Adrenal gland (tissue), 12 donors: Measurements from ENCODE around the gene KRTAP5-11. TPM values are rescaled to one million over a fixed set of nuclear protein-coding genes. Genes with fewer than 3 reads are reported as not detected.
"Not testable (repeated sequence)": the region's sequence is repeated elsewhere in the genome, so short reads cannot be mapped to it uniquely, and the experiment has no call there.

ENCODE experiments used
- DNase-seq, 7 donors: peaks; one replicate each; pipeline ENCODE4 v3.0.0-alpha.2; 2019 to 2020
- H3K27ac ChIP-seq, 5 donors: fragments of 200-600 bp; sonication (generic) in 4 of 5; 1 replicate in 3 of 5; 2 replicates in 2 of 5; pipeline versions ENCODE4 v1.5.1 to v1.8.0; 2016 to 2020; ENCODE audit warnings: mild to moderate bottlenecking in 1 of 5
- H3K27me3 ChIP-seq: fragments of 200-600 bp; 2 replicates; pipeline ENCODE4 v1.8.0; 2021
- H3K36me3 ChIP-seq, 2 donors: fragments of 200-600 bp; replicated peaks in 1 of 2; 1 replicate in 1 of 2; 2 replicates in 1 of 2; pipeline versions ENCODE4 v1.5.1 to v1.8.0; 2018 to 2022
- H3K4me1 ChIP-seq, 2 donors: fragments of 200-600 bp; replicated peaks in 1 of 2; 1 replicate in 1 of 2; 2 replicates in 1 of 2; pipeline versions ENCODE4 v1.5.1 to v1.8.0; 2018 to 2021
- H3K4me3 ChIP-seq, 4 donors: fragments of 200-600 bp; sonication (generic) in 3 of 4; one replicate each; pipeline ENCODE4 v1.5.1; 2016 to 2018
- H3K9me3 ChIP-seq, 3 donors: fragments of 200-600 bp; sonication (generic) in 1 of 3; replicated peaks in 1 of 3; 1 replicate in 2 of 3; 2 replicates in 1 of 3; pipeline versions ENCODE4 v1.5.1 to v1.8.0; 2016 to 2021
- POLR2A ChIP-seq, 2 donors: fragments of 450-650 bp; IDR thresholded peaks; one replicate each; pipeline ENCODE4 v1.6.1; 2017; ENCODE audit warnings: antibody characterized with exemption in 2 of 2, mild to moderate bottlenecking in 2 of 2, moderate library complexity in 1 of 2
- WGBS, 4 donors: extraction: QIAGEN DNeasy Blood & Tissue Kit in 2 of 4; methylation state at CpG; one replicate each; pipeline versions ENCODE4 v1.1.5 to v1.1.7; 2013 to 2017; 5-methylcytosine and 5-hydroxymethylcytosine counted together
- intact Hi-C, 2 donors: fragments of 100-400 bp; cut with DNase I; formaldehyde crosslinking; loops; one replicate each; pipeline versions ENCODE4 v1.14.1 to v1.15.0; 2022 to 2023
- polyA plus RNA-seq, 3 donors: library from polyadenylated mRNA; stranded (reverse); fragments of 200-250 nt in 2 of 3; fragments of 350-450 nt in 1 of 3; fragmentation: Illumina TruSeq in 1 of 3; extraction: RNeasy Lipid Tissue Mini Kit (QIAGEN cat#74804) in 1 of 3; gene quantifications; one replicate each; pipeline ENCODE4 v1.2.3, GENCODE V29; 2013 to 2014
- small RNA-seq, 2 donors: library from RNA; depleted of rRNA; stranded (forward); fragments of <200 nt; gene quantifications; one replicate each; pipeline ENCODE3, GENCODE V24; 2016
- total RNA-seq, 9 donors: library from RNA; depleted of rRNA in 4 of 9; stranded (reverse); fragments of >200 nt in 4 of 9; fragments of 120-200 nt in 1 of 9; fragmentation: NEBNext Ultra II Directional in 1 of 9; extraction: Animal tissue kit (Norgen Biotek cat#: 25700) in 1 of 9; gene quantifications; one replicate each; pipeline versions ENCODE4 v1.1.0 to v1.2.4, GENCODE V29; 2013 to 2023
- TF ChIP-seq, protein P1 (sequence below), 6 experiments: fragments of 450-650 bp in 4 of 6; fragments of 200-600 bp in 2 of 6; sonication (generic) in 1 of 6; IDR thresholded peaks; 1 replicate in 5 of 6; 2 replicates in 1 of 6; pipeline versions ENCODE4 v1.5.1 to v1.8.0; 2016 to 2021; ENCODE audit warnings: antibody characterized with exemption in 6 of 6, mild to moderate bottlenecking in 2 of 6, moderate library complexity in 1 of 6
- donor health status: healthy with polysubstance abuse.
- donor health status: Bipolar disorder and iron deficiency.
- donor health status: DM: yes; HTN: yes; CAD: no.
- donor health status: DM: no; HTN: no; CAD: no.
- donor health status: DM: no; HTN: no; CAD: no.
- donor health status: DM: yes; HTN: yes; CAD: no.

The KRTAP5-11 gene
- total and polyA plus RNA-seq, 12 donors: not detected

DNA sequence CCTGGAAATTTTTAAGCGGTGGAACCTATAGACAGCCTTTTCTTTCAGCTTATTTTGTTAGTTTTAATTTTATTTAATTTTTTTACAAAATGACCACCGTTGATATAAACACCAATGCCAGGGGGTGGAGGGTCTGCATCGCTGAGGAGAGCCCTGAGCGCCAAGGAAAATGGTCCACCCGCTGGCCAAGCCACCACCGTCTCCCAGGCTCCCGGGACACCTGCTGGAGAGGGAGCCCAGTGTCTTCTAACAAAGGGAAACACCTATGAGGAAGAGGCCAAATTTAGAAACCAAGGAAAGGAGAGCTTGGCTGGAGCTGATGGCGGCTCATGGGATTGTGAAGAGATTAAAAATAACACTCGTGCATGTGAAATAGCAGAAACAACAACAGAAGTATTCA, 45.1 kb downstream of the KRTAP5-11 start:
- DNase-seq: no peak
- Histone ChIP-seq H3K4me3 (no peak overlapping the region), H3K27ac (no peak overlapping the region), H3K4me1 (no peaks in the 10 kb centered on the region), H3K9me3 (no peaks in the 10 kb centered on the region), H3K36me3 (no peaks in the 10 kb centered on the region), H3K27me3 (no peaks in the 10 kb centered on the region)
- intact Hi-C loops: no loop called here
- no peak for TF ChIP-seq POLR2A (IDR thresholded peaks at IDR 0.05)
- TF ChIP-seq, protein P1, sequence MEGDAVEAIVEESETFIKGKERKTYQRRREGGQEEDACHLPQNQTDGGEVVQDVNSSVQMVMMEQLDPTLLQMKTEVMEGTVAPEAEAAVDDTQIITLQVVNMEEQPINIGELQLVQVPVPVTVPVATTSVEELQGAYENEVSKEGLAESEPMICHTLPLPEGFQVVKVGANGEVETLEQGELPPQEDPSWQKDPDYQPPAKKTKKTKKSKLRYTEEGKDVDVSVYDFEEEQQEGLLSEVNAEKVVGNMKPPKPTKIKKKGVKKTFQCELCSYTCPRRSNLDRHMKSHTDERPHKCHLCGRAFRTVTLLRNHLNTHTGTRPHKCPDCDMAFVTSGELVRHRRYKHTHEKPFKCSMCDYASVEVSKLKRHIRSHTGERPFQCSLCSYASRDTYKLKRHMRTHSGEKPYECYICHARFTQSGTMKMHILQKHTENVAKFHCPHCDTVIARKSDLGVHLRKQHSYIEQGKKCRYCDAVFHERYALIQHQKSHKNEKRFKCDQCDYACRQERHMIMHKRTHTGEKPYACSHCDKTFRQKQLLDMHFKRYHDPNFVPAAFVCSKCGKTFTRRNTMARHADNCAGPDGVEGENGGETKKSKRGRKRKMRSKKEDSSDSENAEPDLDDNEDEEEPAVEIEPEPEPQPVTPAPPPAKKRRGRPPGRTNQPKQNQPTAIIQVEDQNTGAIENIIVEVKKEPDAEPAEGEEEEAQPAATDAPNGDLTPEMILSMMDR (IDR thresholded peaks at IDR 0.05): no peak
- 84 to 93% (median 90%) methylated on average over 9 of the region's 9 CpGs for WGBS, 4 donors

DNA sequence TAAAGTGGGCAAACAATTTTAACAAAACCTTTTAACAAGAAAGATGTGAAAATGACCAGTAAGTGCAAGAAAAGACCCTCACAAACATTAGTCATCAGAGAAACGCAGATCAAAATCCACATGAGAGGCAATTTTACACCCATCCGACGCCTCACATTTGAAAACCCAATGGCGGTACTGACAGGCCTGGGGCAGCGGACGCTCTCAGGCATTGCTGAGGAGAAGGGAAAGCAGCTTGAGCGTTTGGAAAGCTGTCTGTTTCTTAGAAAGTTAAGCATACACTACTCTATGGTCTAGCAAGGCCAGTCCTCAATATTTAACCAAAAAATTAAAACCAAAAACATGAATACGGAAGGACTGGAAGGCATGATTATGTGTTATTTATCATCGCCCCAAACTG, 46.9 kb downstream of the KRTAP5-11 start:
- DNase-seq: no peak
- no peak overlapping the region for H3K27ac ChIP-seq
- no peak overlapping the region for H3K4me3 ChIP-seq
- H3K4me1 ChIP-seq: no peaks in the 10 kb centered on the region
- intact Hi-C loops: no loop called here
- H3K27me3 ChIP-seq: no peaks in the 10 kb centered on the region
- WGBS, 4 donors: 81 to 96% (median 91%) methylated on average over 9 of the region's 9 CpGs
- H3K36me3 ChIP-seq: no peaks in the 10 kb centered on the region
- no peaks in the 10 kb centered on the region for H3K9me3 ChIP-seq
- TF ChIP-seq POLR2A (IDR thresholded peaks at IDR 0.05): no peak
- TF ChIP-seq, protein P1 (IDR thresholded peaks at IDR 0.05): no peak

DNA sequence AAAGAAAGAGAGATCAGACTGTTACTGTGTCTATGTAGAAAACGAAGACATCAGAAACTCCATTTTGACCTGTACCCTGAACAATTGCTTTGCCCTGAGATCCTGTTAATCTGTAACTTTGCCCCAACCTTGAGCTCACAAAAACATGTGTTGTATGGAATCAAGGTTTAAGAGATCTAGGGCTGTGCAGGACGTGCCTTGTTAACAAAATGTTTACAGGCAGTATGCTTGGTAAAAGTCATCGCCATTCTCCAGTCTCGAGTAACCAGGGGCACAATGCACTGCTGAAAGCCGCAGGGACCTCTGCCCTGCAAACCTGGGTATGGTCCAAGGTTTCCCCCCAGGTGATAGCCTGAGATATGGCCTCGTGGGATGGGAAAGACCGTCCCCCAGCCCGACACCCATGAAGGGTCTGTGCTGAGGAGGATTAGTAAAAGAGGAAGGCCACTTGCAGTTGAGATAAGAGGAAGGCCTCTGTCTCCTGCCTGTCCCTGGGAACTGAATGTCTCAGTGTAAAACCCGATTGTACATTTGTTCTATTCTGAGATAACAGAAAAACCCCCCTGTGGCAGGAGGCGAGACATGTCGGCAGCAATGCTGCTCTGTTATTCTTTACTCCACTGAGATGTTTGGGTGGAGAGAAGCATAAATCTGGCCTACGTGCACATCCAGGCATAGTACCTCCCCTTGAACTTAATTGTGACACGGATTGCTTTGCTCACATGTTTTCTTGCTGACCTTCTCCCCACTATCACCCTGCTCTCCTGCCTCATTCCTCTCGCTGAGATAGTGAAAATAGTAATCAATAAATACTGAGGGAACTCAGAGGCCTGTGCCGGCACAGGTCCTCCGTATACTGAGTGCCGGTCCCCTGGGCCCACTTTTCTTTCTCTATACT, 47.7 kb downstream of the KRTAP5-11 start:
- H3K4me3 ChIP-seq, H3K9me3 ChIP-seq, H3K27ac ChIP-seq, DNase-seq, H3K27me3 ChIP-seq, H3K4me1 ChIP-seq, H3K36me3 ChIP-seq, intact Hi-C loops: not testable (repeated sequence)
- 52 to 85% (median 64%) methylated on average over 15 to 17 of the region's 17 CpGs for WGBS, 4 donors

DNA sequence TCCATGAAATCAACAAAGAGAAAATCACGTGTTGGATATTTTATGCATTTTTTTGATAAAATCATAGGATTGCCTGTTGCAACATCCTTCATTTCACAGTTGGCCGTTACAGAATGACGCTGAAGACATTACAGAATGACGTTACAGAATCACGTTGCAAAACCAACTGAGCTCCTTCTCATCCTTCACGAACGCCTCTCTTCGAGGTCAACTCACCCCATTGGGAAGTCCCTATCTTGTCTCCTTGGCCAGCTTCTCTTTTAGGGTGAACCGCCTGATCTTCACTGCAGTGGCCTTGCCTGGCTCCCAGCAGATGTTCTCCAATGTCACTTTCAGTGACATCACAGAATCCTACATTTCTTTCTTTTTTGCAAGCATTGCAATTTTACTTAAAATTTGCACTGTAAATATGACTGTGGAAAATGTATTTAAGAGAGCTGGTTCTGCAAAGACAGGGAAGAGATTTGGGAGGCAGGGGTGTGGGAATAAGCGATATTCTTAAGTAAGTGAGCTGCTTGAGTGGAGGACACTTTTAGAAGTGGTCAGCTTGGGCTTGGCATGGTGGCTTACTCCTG, 50.6 kb downstream of the KRTAP5-11 start:
- H3K9me3 ChIP-seq: no peaks in the 10 kb centered on the region
- no peak overlapping the region for H3K4me3 ChIP-seq
- TF ChIP-seq, protein P1 (IDR thresholded peaks at IDR 0.05): no peak
- no peak for TF ChIP-seq POLR2A (IDR thresholded peaks at IDR 0.05)
- no peaks in the 10 kb centered on the region for H3K36me3 ChIP-seq
- 50 to 58% (median 53%) methylated on average over 10 of the region's 10 CpGs for WGBS, 4 donors
- intact Hi-C loops: no loop called here
- H3K27me3 ChIP-seq: no peaks in the 10 kb centered on the region
- no peak overlapping the region for H3K27ac ChIP-seq
- no peak for DNase-seq
- no peaks in the 10 kb centered on the region for H3K4me1 ChIP-seq

Small RNA genes lying within 50 kb of the gene (small RNA-seq; reads per million reads assigned to genes)
- gene AP000867.1 (0 reads per million in 2 donors), gene KRTAP5-14P (0 reads per million in 2 donors)

Other genes with a start within 250 kb of the KRTAP5-11 start
- 100 to 1,000 TPM in 4 of 9 donors, 10 to 100 TPM in 5; 53.1 to 904 (median 94.2) TPM for gene DHCR7, start 134.5 kb downstream of the KRTAP5-11 start, total RNA-seq
- 100 to 1,000 TPM in 1 of 3 donors, 10 to 100 TPM in 2; 31.8 to 690 (median 56.3) TPM for gene DHCR7, start 134.5 kb downstream of the KRTAP5-11 start, polyA plus RNA-seq
- gene NADSYN1, start 129.7 kb downstream of the KRTAP5-11 start, total RNA-seq: 10 to 100 TPM; 42.2 to 77.4 (median 56.1) TPM
- gene NADSYN1, start 129.7 kb downstream of the KRTAP5-11 start, polyA plus RNA-seq: 100 to 1,000 TPM in 2 of 3 donors, 10 to 100 TPM in 1; 37.1 to 128 (median 114) TPM
- under 1 TPM in 1 of 9 donors, not detected in 8; 0.28 TPM for gene KRTAP5-7, start 55.6 kb downstream of the KRTAP5-11 start, total RNA-seq
- under 1 TPM in 1 of 3 donors, not detected in 2; 0.07 TPM for gene KRTAP5-7, start 55.6 kb downstream of the KRTAP5-11 start, polyA plus RNA-seq
- gene KRTAP5-8, start 44.9 kb downstream of the KRTAP5-11 start, total RNA-seq: under 1 TPM in 1 of 9 donors, not detected in 8; 0.28 TPM
- gene KRTAP5-8, start 44.9 kb downstream of the KRTAP5-11 start, polyA plus RNA-seq: not detected
- gene KRTAP5-9, start 34.5 kb downstream of the KRTAP5-11 start, total RNA-seq: under 1 TPM in 1 of 9 donors, not detected in 8; 0.18 TPM
- gene KRTAP5-9, start 34.5 kb downstream of the KRTAP5-11 start, polyA plus RNA-seq: 1 to 10 TPM in 1 of 3 donors, under 1 TPM in 2; 0.18 to 1.6 (median 0.71) TPM
- under 1 TPM in 1 of 9 donors, not detected in 8; 0.06 TPM for gene KRTAP5-10, start 17.3 kb downstream of the KRTAP5-11 start, total RNA-seq
- under 1 TPM in 2 of 3 donors, not detected in 1; 0.27 to 0.48 TPM for gene KRTAP5-10, start 17.3 kb downstream of the KRTAP5-11 start, polyA plus RNA-seq